HG02981 (cell line): ENCODE results near the gene SRI.
"Not testable (repeated sequence)": the region's sequence is repeated elsewhere in the genome, so short reads cannot be mapped to it uniquely, and the experiment has no call there.

ENCODE experiments used
- ATAC-seq: cut with Tn5 transposase; IDR thresholded peaks from one replicate; pipeline ENCODE4 v1.9.1; 2021; ENCODE audit warnings: mild to moderate bottlenecking, moderate library complexity; ENCODE audit not compliant: unreplicated experiment

SRI gene, protein sequence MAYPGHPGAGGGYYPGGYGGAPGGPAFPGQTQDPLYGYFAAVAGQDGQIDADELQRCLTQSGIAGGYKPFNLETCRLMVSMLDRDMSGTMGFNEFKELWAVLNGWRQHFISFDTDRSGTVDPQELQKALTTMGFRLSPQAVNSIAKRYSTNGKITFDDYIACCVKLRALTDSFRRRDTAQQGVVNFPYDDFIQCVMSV

GRCh38 chr7:88219781-88220747 lies at the start of gene SRI:
Gene SRI (minus strand): TSS chr7:88220038. CDS start chr7:88220026, 12 bp downstream.
- peak; percentile 64 for ATAC-seq

GRCh38 chr7:88269586-88269985 lies 49.7 kb upstream of the SRI start:
- ATAC-seq = no peak

GRCh38 chr7:88268858-88269257 lies 49.0 kb upstream of the SRI start:
- ATAC-seq = no peak

DNA sequence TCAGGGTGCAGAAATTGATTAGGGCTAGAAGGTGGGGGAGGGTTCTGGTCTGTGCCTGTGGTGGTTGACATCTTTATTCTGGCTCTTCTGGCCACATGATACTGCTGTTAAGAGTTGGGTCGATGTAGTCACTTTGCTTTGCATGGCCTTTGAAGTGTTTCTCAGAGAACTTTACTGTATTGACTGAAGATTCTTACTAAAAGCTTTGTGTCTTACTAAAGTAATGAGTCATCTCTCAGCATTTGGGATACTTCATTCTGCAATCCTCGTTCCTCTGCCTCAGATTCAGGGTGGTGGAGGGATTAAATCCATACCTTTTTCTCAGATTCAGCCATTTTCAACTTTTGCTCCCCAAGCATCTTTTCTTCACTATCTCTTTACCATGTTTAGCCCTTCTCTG lies 48.2 kb upstream of the SRI start:
- ATAC-seq = no peak

GRCh38 chr7:88267421-88267820 lies 47.6 kb upstream of the SRI start:
- no peak for ATAC-seq

DNA sequence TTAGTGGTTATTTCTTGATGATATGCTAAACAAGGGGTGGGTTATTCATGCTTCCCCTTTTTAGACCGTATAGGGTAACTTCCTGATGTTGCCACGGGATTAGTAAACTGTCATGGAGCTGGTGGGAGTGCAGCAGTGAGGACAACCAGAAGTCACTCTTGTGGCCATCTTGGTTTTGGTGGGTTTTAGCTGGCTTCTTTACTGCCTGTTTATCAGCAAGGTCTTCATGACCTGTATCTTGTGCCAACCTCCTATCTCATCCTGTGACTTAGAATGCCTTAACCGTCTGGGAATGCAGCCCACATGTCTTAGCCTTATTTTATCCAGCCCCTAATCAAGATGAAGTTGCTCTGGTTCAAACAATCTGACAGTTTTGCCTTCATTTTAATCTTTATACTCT lies 45.1 kb upstream of the SRI start:
- ATAC-seq = not testable (repeated sequence)

- no peak for ATAC-seq
Measured at GRCh38 chr7:88262562-88262961, 42.7 kb upstream of the SRI start.

- no peak for ATAC-seq
Measured at GRCh38 chr7:88260719-88261118, 40.9 kb upstream of the SRI start.

DNA sequence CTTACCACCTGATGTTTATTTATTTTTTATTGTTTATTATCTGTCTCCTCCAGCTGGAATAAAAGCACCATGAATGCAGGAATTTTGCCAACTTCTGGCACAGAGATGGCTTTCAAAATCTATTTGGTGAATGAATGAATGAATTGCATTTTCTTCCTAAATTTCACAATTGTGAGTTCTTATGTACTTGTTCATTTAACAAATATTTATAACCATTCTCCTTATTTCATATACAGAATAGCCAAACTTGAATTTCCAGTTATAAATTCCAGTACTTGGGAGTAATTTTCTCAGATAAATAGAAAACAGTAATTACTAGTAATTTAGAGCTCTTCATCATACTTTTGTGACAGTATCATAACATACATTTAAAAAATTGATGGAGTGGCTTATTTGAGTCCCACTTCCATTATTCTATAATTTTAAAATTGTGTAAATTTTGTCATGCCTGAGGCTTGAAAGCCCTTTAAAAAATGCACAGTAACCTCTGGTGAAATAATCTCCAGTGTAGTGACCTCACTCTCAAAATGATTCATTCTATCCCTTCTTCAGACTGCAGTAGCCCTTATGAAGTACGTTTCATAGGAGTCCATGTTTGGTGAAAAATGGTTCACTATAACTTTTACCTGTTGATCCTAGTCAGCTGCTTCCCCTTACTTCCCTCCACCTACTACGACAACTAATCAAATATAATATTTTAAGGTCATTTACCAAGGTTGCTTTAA lies 40.0 kb upstream of the SRI start:
- no peak for ATAC-seq

DNA sequence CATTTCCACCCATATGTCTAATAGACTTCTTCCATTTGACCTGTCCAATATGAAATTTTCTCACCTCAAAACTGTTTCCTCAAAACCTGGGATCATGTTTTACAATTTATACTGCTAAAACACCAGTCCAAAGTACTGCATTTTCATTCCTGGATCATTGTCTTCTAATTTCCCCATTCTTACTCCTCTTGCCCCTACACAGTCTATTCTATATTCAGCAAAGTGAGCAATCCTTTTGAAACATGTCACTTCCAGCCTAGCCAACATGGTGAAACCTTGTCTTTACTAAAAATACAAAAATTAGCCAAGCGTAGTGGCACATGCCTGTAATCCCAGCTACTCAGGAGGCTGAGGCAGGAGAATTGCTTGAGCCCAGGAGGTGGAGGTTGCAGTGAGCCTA lies 38.5 kb upstream of the SRI start:
- not testable (repeated sequence) for ATAC-seq

GRCh38 chr7:88256906-88257305 lies 37.1 kb upstream of the SRI start:
- ATAC-seq = no peak

- no peak for ATAC-seq
Measured at GRCh38 chr7:88254721-88255424, 35.0 kb upstream of the SRI start.

- no peak for ATAC-seq
Measured at GRCh38 chr7:88253640-88254039, 33.8 kb upstream of the SRI start.

GRCh38 chr7:88244258-88244657 lies 24.4 kb upstream of the SRI start:
- no peak for ATAC-seq

- peak; percentile 81 for ATAC-seq
Measured at GRCh38 chr7:88243345-88243909, 23.6 kb upstream of the SRI start.

DNA sequence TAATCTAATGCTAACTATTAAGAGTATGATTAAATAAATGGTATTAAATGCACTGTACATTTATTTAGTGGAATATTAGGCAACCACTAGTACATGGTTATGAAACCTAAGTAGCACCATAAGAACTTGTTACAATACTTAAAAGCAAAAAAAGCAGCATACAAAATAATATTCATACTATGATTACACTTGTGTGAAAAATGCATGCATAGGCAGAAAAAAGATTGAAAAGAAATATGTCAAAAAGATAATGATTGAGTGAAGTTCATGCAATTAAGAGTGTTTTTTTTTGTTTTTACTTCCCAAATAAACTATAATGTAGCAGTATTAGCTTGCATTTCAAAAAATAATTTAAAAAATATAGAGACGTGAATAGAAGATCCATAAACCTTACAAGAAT lies 20.0 kb upstream of the SRI start:
- ATAC-seq = no peak

DNA sequence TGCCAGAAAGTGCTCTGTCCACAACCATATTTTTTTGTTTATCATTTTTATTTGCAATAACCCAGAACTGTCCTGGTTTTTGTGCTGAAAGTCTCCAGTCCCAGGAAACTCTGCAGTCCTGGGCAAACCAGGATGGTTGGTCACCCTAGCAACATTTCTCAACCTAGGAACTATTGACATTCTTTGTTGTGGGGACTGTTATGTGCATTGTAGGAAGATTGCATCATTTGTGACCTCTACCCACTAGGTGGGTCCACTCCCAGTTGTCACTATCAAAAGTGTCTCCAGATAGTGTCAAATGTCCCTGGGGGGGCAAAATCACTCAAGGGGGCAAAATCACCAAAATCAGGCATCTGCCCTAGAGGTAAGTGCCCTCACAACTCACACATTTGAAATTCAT lies 14.0 kb upstream of the SRI start:
- ATAC-seq = no peak

- no peak for ATAC-seq
Measured at GRCh38 chr7:88230646-88231045, 10.8 kb upstream of the SRI start.

DNA sequence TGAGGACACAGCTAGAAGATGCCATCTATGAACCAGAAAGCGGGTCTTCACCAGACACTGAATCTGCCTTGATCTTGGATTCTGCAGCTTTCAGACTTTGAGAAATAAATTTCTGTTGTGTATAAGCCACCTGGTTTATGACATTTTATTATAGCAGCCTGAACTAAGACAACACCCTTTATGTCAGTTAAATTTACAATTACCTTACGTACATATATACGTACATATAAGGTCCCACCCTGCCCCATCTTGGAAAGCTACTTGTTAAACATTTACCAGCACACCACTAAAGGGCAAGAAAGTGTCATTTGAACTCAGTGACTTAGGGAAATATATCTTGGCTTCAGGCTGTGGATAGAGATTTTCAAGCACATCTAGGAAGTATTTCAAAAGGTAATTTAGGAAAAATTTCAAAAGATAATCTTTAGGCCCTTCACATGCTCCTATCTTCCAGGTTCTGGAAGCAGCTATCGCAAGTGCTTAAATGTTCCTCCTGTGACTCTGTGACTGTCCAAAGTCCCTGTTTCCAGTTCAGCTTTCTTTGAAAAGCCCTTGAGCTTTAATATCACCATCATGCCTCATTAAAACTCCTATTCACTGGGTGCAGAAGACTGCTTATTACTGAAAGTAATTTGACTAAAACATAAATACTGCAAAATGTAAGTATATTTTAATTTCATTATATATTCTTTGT lies 9.6 kb upstream of the SRI start:
- ATAC-seq = no peak

DNA sequence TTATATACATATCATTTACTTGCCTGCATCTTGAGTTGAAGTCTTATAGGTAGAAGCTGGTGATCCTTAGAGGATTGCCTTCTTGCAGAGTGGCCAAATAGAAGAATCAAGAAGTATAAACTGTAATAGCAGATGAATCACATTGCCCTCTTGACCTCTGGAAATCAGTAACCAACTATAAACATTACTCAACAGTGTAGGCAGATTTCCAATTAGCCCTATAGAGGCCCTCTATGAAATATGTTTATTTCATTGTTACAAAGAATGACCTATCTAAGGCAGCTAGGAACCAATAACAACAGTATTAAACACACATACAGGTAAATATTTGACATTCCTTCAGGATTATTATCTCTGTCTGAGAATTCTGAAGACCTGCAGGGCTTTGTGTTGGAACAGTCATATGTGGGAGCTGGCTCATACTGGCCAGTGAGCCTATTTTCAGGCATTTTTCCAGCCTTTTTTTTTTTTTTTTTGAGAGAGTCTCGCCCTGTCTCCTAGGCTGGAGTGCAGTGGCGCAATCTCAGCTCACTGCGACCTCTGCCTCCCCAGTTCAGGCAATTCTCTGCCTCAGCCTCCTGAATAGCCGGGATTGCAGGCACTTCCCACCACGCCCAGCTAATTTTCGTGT lies 7.2 kb upstream of the SRI start:
- no peak for ATAC-seq
